MM.1S (cell line): ENCODE data around the gene NINJ1.

ENCODE experiments used
- DNase-seq: peaks from one replicate; pipeline ENCODE4 v3.0.0-alpha.2; 2015
- H2AFZ ChIP-seq: fragments of 300-600 bp; sonication (generic); 2 replicates; pipeline ENCODE4 v1.6.0; 2016; ENCODE audit warnings: antibody characterized with exemption, low read length
- H3F3A ChIP-seq: fragments of 300-600 bp; sonication (generic); 2 replicates; pipeline ENCODE4 v1.6.1; 2016; ENCODE audit warnings: mild to moderate bottlenecking, antibody characterized with exemption, low read length, moderate library complexity, mixed read lengths; ENCODE audit not compliant: insufficient read depth
- H3K27ac ChIP-seq: fragments of 300-600 bp; sonication (generic); 2 replicates; pipeline ENCODE4 v1.5.1; 2016; ENCODE audit warnings: mild to moderate bottlenecking, low read length
- H3K27me3 ChIP-seq: fragments of 300-600 bp; sonication (generic); replicated peaks from 2 replicates; pipeline ENCODE4 v1.6.0; 2016; ENCODE audit warnings: low read length; ENCODE audit not compliant: insufficient read depth
- H3K36me3 ChIP-seq: fragments of 300-600 bp; sonication (generic); replicated peaks from 2 replicates; pipeline ENCODE4 v1.6.1; 2016; ENCODE audit warnings: mild to moderate bottlenecking, low read length, mixed read lengths; ENCODE audit not compliant: insufficient read depth
- H3K4me1 ChIP-seq: fragments of 300-600 bp; sonication (generic); 2 replicates; pipeline ENCODE4 v1.6.1; 2016; ENCODE audit warnings: low read length, mixed read lengths
- H3K4me2 ChIP-seq: fragments of 300-600 bp; sonication (generic); 2 replicates; pipeline ENCODE4 v1.6.0; 2016; ENCODE audit warnings: low read depth, low read length
- H3K4me3 ChIP-seq: fragments of 300-600 bp; sonication (generic); 2 replicates; pipeline ENCODE4 v1.5.1; 2016; ENCODE audit warnings: low read length, mixed read lengths
- H3K79me2 ChIP-seq: fragments of 300-600 bp; sonication (generic); 2 replicates; pipeline ENCODE4 v1.6.1; 2016; ENCODE audit warnings: mixed run types, low read length, mixed read lengths
- H3K9ac ChIP-seq: fragments of 300-600 bp; sonication (generic); 2 replicates; pipeline ENCODE4 v1.6.1; 2016; ENCODE audit warnings: low read length, mixed read lengths
- H3K9me2 ChIP-seq: fragments of 300-600 bp; sonication (generic); replicated peaks from 2 replicates; pipeline ENCODE4 v1.6.1; 2016; ENCODE audit warnings: mild to moderate bottlenecking, low read length, mixed read lengths; ENCODE audit not compliant: insufficient read depth
- H3K9me3 ChIP-seq: fragments of 300-600 bp; sonication (generic); replicated peaks from 2 replicates; pipeline ENCODE4 v1.6.1; 2016; ENCODE audit warnings: mild to moderate bottlenecking, low read length, mixed read lengths; ENCODE audit not compliant: insufficient read depth
- H4K20me1 ChIP-seq: fragments of 300-600 bp; sonication (generic); 2 replicates; pipeline ENCODE4 v1.6.1; 2016; ENCODE audit warnings: mild to moderate bottlenecking, low read length, moderate library complexity, mixed read lengths; ENCODE audit not compliant: insufficient read depth
- CTCF ChIP-seq: fragments of 300-600 bp; sonication (generic); IDR thresholded peaks from 2 replicates; pipeline ENCODE4 v1.5.1; 2016; ENCODE audit warnings: antibody characterized with exemption, low read length, mixed read lengths
- EZH2 ChIP-seq: fragments of 300-600 bp; sonication (generic); optimal IDR thresholded peaks from 2 replicates; pipeline ENCODE3; 2017; ENCODE audit warnings: low read depth, mild to moderate bottlenecking, antibody characterized with exemption, low read length, mixed read lengths
- EZH2phosphoT487 ChIP-seq: fragments of 300-600 bp; sonication (generic); IDR thresholded peaks from 2 replicates; pipeline ENCODE4 v1.6.1; 2018; ENCODE audit warnings: antibody characterized with exemption, low read length

NINJ1 gene

GRCh38 chr9:93089481-93089991 is 44.5 kb downstream of the NINJ1 start:
- H3K9me2 ChIP-seq, result no peaks in the 10 kb centered on the region
- H3K4me1 ChIP-seq, result peaks cover 20% of the 10 kb centered on the region
- H3K27me3 ChIP-seq, result no peaks in the 10 kb centered on the region
- H3K27ac ChIP-seq, result no peak overlapping the region
- peaks cover 18% of the 10 kb centered on the region for H3F3A ChIP-seq
- H3K4me3 ChIP-seq, result no peak overlapping the region
- no peak for DNase-seq
- H3K9me3 ChIP-seq, result no peaks in the 10 kb centered on the region
- no peaks in the 10 kb centered on the region for H3K36me3 ChIP-seq
- TF ChIP-seq EZH2phosphoT487, result no peak
- no peak for TF ChIP-seq CTCF
- no peak for TF ChIP-seq EZH2
- no peaks in the 10 kb centered on the region for H4K20me1 ChIP-seq
- H2AFZ ChIP-seq, result no peak overlapping the region
- H3K4me2 ChIP-seq, result no peak overlapping the region
- H3K79me2 ChIP-seq, result no peaks in the 10 kb centered on the region
- no peak overlapping the region for H3K9ac ChIP-seq

GRCh38 chr9:93089024-93089423 is 45.0 kb downstream of the NINJ1 start:
- H3K4me1 ChIP-seq, result peaks cover 15% of the 10 kb centered on the region
- no peaks in the 10 kb centered on the region for H3K9me3 ChIP-seq
- H3K27me3 ChIP-seq, result no peaks in the 10 kb centered on the region
- H3K4me3 ChIP-seq, result no peak overlapping the region
- no peaks in the 10 kb centered on the region for H3K9me2 ChIP-seq
- TF ChIP-seq CTCF (no peak), EZH2 (no peak), EZH2phosphoT487 (no peak)
- DNase-seq, result no peak
- no peak overlapping the region for H3K4me2 ChIP-seq
- H3K36me3 ChIP-seq, result no peaks in the 10 kb centered on the region
- peaks cover 13% of the 10 kb centered on the region for H3F3A ChIP-seq
- no peak overlapping the region for H3K27ac ChIP-seq
- no peak overlapping the region for H3K9ac ChIP-seq
- no peak overlapping the region for H2AFZ ChIP-seq
- H4K20me1 ChIP-seq, result no peaks in the 10 kb centered on the region
- no peaks in the 10 kb centered on the region for H3K79me2 ChIP-seq

GRCh38 chr9:93088656-93089015 is 45.4 kb downstream of the NINJ1 start:
- Histone ChIP-seq H3K79me2 (no peaks in the 10 kb centered on the region), H2AFZ (no peak overlapping the region), H3K4me1 (peaks cover 11% of the 10 kb centered on the region), H3K9me3 (no peaks in the 10 kb centered on the region), H3K4me2 (no peak overlapping the region), H3F3A (peaks cover 9% of the 10 kb centered on the region), H3K27ac (no peak overlapping the region), H3K27me3 (no peaks in the 10 kb centered on the region), H3K9ac (no peak overlapping the region), H3K9me2 (no peaks in the 10 kb centered on the region), H4K20me1 (no peaks in the 10 kb centered on the region), H3K4me3 (no peak overlapping the region), H3K36me3 (no peaks in the 10 kb centered on the region)
- no peak for TF ChIP-seq CTCF
- TF ChIP-seq EZH2, result no peak
- no peak for TF ChIP-seq EZH2phosphoT487
- no peak for DNase-seq
